Umbilical cord (tissue), 2 donors: Measurements from ENCODE around the gene MYL12A. TPM values are rescaled to one million over a fixed set of nuclear protein-coding genes. Genes with fewer than 3 reads are reported as not detected.

Experiments
- DNase-seq: peaks from one replicate; pipeline ENCODE4 v3.0.0-alpha.2; 2015; ENCODE audit warnings: low spot score
- total RNA-seq: library from RNA; depleted of rRNA; stranded (reverse); fragments of >200 nt; gene quantifications from one replicate; pipeline ENCODE4 v1.2.3, GENCODE V29; 2014; ENCODE audit warnings: low replicate concordance; ENCODE audit not compliant: insufficient read depth

Gene MYL12A
- total RNA-seq, 1 donor from 2014 or later = 581 TPM

DNA sequence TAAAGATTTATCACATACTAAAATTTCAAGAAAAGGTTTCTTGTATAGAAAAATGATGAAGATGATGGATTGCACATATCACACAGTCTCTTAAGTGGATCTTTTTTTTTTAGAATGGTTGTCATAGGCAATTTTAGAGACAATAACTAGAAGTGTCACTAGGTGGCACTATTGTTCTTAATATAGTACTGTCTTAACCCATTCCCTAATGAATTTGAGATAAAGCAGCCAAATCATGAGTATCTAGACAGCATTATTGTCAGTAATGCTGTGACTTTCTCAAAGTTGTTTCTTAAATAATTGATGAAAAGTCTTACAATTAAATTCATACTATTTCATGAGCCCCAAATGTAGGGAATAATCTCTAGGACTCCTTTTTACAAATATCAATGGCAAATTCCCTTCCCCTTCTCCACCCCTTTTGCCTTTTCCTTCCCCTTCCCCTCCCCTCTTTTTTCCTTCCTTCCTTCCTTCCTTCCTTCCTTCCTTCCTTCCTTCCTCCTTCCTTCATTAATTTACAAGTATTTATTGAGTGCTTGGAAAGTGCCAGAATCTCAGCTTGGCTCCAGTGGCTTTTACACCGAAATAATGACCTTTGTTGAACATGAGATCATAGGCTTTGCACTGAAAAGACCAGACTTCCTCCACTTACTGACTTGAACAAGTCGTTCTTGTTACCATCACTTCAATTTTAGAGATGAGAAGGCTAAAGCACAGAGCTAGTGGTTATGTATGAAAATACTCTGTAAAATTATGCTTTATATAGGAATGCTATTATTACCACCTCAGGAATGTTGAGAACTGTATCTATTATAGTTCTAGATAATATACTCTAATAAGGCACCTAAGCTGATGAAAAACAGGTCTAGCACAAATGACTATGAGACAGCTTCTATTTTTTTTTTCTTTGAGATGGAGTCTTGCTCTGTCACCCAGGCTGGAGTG is 34.1 kb downstream of the MYL12A start:
- DNase-seq = peak; percentile 85

DNA sequence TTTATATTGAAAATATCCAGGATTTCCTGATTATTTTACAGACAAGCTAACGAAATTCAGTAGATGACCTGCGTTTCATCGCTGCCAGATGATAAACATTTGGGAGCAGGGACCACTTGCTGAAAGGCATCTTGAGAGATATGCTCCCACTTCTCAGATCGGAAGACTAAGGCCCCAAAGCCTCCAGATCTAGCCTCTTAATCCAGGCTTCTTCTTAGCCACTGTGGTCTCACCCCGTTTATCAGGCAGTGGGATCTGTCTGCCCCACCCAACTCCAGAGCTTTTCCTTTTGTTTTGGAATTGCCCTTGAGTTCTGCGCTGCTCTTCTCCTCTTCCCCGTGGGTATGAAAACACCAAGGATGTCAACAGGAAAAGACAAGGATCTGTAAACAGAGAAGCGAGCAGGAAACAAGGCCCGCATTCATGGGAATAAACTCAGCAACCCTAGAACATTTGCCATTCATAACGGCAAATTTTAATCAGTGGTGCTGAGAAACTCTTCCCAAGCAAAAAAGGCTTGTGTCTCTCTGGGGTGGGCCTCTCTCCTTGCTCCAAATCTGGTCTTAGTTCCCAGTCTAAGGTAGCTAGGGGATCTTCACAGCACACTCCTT is 35.8 kb downstream of the MYL12A start:
- DNase-seq = no peak

GRCh38 chr18:3283908-3284307 is 36.3 kb downstream of the MYL12A start:
- no peak for DNase-seq

DNA sequence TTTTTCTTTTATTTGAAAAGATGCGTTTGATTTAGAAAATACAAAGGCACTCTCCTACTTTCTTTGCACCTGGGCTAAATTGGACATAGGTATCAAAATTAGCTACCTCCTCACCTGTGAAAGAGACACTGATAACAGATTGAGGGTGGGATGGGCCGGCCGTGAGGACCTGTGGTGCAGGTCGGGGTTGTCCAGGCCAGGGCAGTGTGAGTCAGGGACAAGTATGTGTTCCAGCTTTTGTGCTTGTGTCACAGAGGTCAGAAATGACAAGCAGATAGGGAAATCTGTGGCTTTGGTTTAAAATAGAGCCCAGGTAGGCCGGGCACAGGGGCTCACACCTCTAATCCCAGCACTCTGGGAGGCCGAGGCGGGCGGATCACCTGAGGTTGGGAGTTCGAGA is 36.9 kb downstream of the MYL12A start:
- DNase-seq = no peak

- DNase-seq = no peak
Measured at GRCh38 chr18:3286159-3286558, 38.6 kb downstream of the MYL12A start.

GRCh38 chr18:3293196-3293951 is 45.8 kb downstream of the MYL12A start:
- DNase-seq = no peak

GRCh38 chr18:3294435-3295080 is 47.0 kb downstream of the MYL12A start:
- no peak for DNase-seq

GRCh38 chr18:3297025-3297984 is 49.7 kb downstream of the MYL12A start:
- peak; percentile 84 for DNase-seq

DNA sequence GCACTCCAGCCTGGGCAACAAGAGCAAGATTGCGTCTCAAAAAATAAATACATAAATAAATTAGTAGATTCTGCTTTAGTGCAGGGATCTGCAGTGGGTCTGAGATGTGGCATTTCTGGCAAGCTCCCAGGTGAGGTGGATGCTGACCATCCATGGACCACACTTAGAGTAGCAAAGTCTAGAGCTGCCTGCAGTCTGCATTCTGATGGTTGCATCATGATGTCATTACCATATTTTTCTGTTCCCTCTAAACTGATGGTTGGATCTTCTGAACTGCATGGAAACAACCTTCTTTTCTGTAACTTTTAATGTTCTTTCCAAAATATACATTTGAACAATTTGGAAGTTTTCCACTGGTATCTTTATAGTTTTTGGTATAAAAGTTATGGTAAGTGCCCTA is 57.2 kb downstream of the MYL12A start:
- DNase-seq = no peak

- peak; percentile 17 for DNase-seq
Measured at GRCh38 chr18:3305354-3305762, 57.8 kb downstream of the MYL12A start.

Other genes with a start within 250 kb of the MYL12A start
- 23.4 TPM for gene LPIN2, start 234.7 kb upstream of the MYL12A start, total RNA-seq
- 42.6 TPM for gene MYOM1, start 27.8 kb upstream of the MYL12A start, total RNA-seq
- 174 TPM for gene MYL12B, start 14.3 kb downstream of the MYL12A start, total RNA-seq
- 114 TPM for gene TGIF1, start 202.4 kb downstream of the MYL12A start, total RNA-seq